Esophagus squamous epithelium (tissue), 5 donors: ENCODE data around the gene S100A14. TPM values are rescaled to one million over a fixed set of nuclear protein-coding genes. Genes with fewer than 3 reads are reported as not detected.
"Not testable (repeated sequence)": the region's sequence is repeated elsewhere in the genome, so short reads cannot be mapped to it uniquely, and the experiment has no call there.

Experiments used
- DNase-seq: peaks from one replicate; lab custom pipeline; 2025; lab: John Stamatoyannopoulos, UW
- H3K27ac ChIP-seq, 4 donors: fragments of 200-600 bp; sonication (generic); one replicate each; pipeline ENCODE4 v1.5.1; 2016 to 2019; ENCODE audit warnings: mild to moderate bottlenecking in 1 of 4
- H3K27me3 ChIP-seq, 4 donors: fragments of 200-600 bp; sonication (generic); 1 replicate in 3 of 4; 2 replicates in 1 of 4; pipeline versions ENCODE4 v1.5.1 to v1.6.0; 2017 to 2021; ENCODE audit warnings: antibody characterized with exemption in 1 of 4
- H3K36me3 ChIP-seq, 3 donors: fragments of 200-600 bp; sonication (generic); one replicate each; pipeline ENCODE4 v1.5.1; 2016 to 2019
- H3K4me1 ChIP-seq, 3 donors: fragments of 200-600 bp; sonication (generic); one replicate each; pipeline ENCODE4 v1.5.1; 2017 to 2019
- H3K4me3 ChIP-seq, 4 donors: fragments of 200-600 bp; sonication (generic); 1 replicate in 3 of 4; 2 replicates in 1 of 4; pipeline ENCODE4 v1.5.1; 2016 to 2019; ENCODE audit warnings: mild to moderate bottlenecking in 2 of 4, moderate library complexity in 1 of 4
- H3K9me3 ChIP-seq, 3 donors: fragments of 200-600 bp; sonication (generic); one replicate each; pipeline ENCODE4 v1.5.1; 2016 to 2019
- CTCF ChIP-seq, 6 experiments: fragments of 450-650 bp in 4 of 6; fragments of 200-600 bp in 2 of 6; sonication (generic) in 2 of 6; IDR thresholded peaks; one replicate each; pipeline ENCODE4 v1.5.1; 2016 to 2019; ENCODE audit warnings: antibody characterized with exemption in 6 of 6, mild to moderate bottlenecking in 4 of 6, moderate library complexity in 4 of 6
- POLR2A ChIP-seq, 4 donors: fragments of 450-650 bp; IDR thresholded peaks; one replicate each; pipeline ENCODE4 v1.6.1; 2017; ENCODE audit warnings: antibody characterized with exemption in 4 of 4, mild to moderate bottlenecking in 4 of 4, moderate library complexity in 3 of 4
- WGBS, 2 donors: methylation state at CpG; one replicate each; pipeline ENCODE4 v1.1.5; 2018; 5-methylcytosine and 5-hydroxymethylcytosine counted together
- intact Hi-C: fragments of 100-400 bp; cut with DNase I; formaldehyde crosslinking; loops from one replicate; pipeline ENCODE4 v1.15.0; 2022
- total RNA-seq, 4 donors: library from RNA; depleted of rRNA; stranded (reverse); fragments of >200 nt; gene quantifications; one replicate each; pipeline ENCODE4 v1.1.0, GENCODE V29; 2016
- donor health status: DM: yes; HTN: yes; CAD: no.

Gene S100A14
- total RNA-seq, 4 donors from 2014 or later, result 1,580 to 2,481 (median 2,030) TPM

DNA sequence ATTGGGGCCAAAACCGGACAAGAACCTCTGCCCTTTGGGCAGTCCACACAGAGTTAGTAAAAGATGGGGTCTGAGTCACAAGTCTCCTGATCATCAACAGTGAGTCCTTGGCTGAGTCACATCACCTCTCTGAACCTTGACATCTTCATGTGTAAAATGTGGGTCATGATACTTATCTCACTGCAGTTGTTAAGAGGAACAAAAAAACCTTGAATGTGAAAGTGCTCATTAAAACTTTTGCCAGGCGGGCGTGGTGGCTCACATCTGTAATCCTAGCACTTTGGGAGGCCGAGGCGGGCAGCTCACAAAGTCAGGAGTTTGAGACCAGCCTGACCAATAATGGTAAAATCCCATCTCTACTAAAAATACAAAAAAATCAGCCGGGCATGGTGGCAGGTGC, 18.9 kb downstream of the S100A14 start:
- WGBS, 2 donors, result 50 to 64% methylated on average over 1 to 5 of the region's 6 CpGs
- H3K27ac ChIP-seq, result no peak overlapping the region
- H3K4me3 ChIP-seq, result no peak overlapping the region
- H3K4me1 ChIP-seq, result peaks cover 0 to 7% (median 7%) of the 10 kb centered on the region in 3 donors
- intact Hi-C loops, result no loop called here
- TF ChIP-seq CTCF (IDR thresholded peaks at IDR 0.05), result no peak
- TF ChIP-seq POLR2A (IDR thresholded peaks at IDR 0.05), result no peak
- peaks cover 0 to 16% (median 0%) of the 10 kb centered on the region in 3 donors for H3K36me3 ChIP-seq
- no peaks in the 10 kb centered on the region for H3K9me3 ChIP-seq
- no peaks in the 10 kb centered on the region for H3K27me3 ChIP-seq
- DNase-seq, result no peak

GRCh38 chr1:153592748-153593147, 23.4 kb downstream of the S100A14 start:
- 63 to 64% methylated on average over 4 of the region's 4 CpGs for WGBS, 2 donors
- no peak for DNase-seq
- no peaks in the 10 kb centered on the region for H3K9me3 ChIP-seq
- TF ChIP-seq POLR2A (IDR thresholded peaks at IDR 0.05) (no peak), CTCF (IDR thresholded peaks at IDR 0.05) (no peak)
- H3K27me3 ChIP-seq, result no peaks in the 10 kb centered on the region
- H3K4me1 ChIP-seq, result no peaks in the 10 kb centered on the region
- H3K4me3 ChIP-seq, result no peak overlapping the region
- no peaks in the 10 kb centered on the region for H3K36me3 ChIP-seq
- no peak overlapping the region for H3K27ac ChIP-seq
- intact Hi-C loops, result no loop called here

- no peaks in the 10 kb centered on the region for H3K9me3 ChIP-seq
Observed at GRCh38 chr1:153588482-153588881, 27.6 kb downstream of the S100A14 start.

GRCh38 chr1:153588033-153588432, 28.1 kb downstream of the S100A14 start:
- DNase-seq, intact Hi-C loops: not testable (repeated sequence)
- WGBS, 2 donors, result 85 to 87% methylated on average over 9 to 10 of the region's 10 CpGs

More at GRCh38 chr1:153588482-153588881, 27.6 kb downstream of the S100A14 start:
- Histone ChIP-seq H3K36me3 (no peaks in the 10 kb centered on the region), H3K27ac (no peak overlapping the region), H3K27me3 (no peaks in the 10 kb centered on the region), H3K4me3 (no peak overlapping the region), H3K4me1 (no peaks in the 10 kb centered on the region)
- intact Hi-C loops, result no loop called here
- no peak for DNase-seq
- 74 to 93% methylated on average over 2 of the region's 2 CpGs for WGBS, 2 donors
- TF ChIP-seq CTCF (IDR thresholded peaks at IDR 0.05) (no peak), POLR2A (IDR thresholded peaks at IDR 0.05) (no peak)

GRCh38 chr1:153587314-153587713, 28.8 kb downstream of the S100A14 start:
- H3K27ac ChIP-seq, result no peak overlapping the region
- intact Hi-C loops, result no loop called here
- H3K36me3 ChIP-seq, result no peaks in the 10 kb centered on the region
- H3K4me1 ChIP-seq, result no peaks in the 10 kb centered on the region
- no peak for DNase-seq
- no peak overlapping the region for H3K4me3 ChIP-seq
- 76 to 82% methylated on average over 5 of the region's 5 CpGs for WGBS, 2 donors
- TF ChIP-seq CTCF (IDR thresholded peaks at IDR 0.05) (no peak), POLR2A (IDR thresholded peaks at IDR 0.05) (no peak)
- no peaks in the 10 kb centered on the region for H3K27me3 ChIP-seq
- no peaks in the 10 kb centered on the region for H3K9me3 ChIP-seq

More at GRCh38 chr1:153588033-153588432, 28.1 kb downstream of the S100A14 start:
- not testable (repeated sequence) for H3K4me1 ChIP-seq, H3K36me3 ChIP-seq, H3K27ac ChIP-seq, H3K27me3 ChIP-seq, H3K9me3 ChIP-seq, H3K4me3 ChIP-seq

DNA sequence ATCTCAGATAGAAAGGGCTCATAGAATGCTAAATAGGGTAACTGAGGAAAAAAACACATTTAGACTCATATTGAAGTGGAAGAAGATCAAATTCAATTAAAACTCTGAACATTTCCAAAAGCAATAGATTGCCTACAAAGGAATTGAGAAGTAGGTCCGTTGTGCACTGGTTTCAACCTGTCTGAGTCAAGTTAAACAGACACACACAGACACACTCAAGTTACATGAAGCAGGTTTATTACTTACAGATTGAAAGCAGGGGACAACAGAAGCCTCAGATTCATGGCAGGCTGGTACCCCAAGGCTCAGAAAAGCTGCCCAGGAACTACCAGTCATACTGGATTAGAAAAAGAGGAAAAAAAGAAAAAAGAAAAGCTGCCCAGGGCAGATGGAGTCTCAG, 29.8 kb downstream of the S100A14 start:
- Histone ChIP-seq H3K4me1 (no peaks in the 10 kb centered on the region), H3K27me3 (no peaks in the 10 kb centered on the region), H3K4me3 (no peak overlapping the region), H3K27ac (no peak overlapping the region), H3K9me3 (no peaks in the 10 kb centered on the region), H3K36me3 (no peaks in the 10 kb centered on the region)
- intact Hi-C loops, result no loop called here
- WGBS, 2 donors, result 45 to 55% methylated on average over 1 of the region's 1 CpG
- no peak for DNase-seq
- TF ChIP-seq CTCF (IDR thresholded peaks at IDR 0.05) (no peak), POLR2A (IDR thresholded peaks at IDR 0.05) (no peak)
